A549 (cell line): Measurements from ENCODE around the gene RAPGEF3. TPM values are rescaled to one million over a fixed set of nuclear protein-coding genes. Genes with fewer than 3 reads are reported as not detected.

ENCODE experiments used
- ATAC-seq, 2 experiments: fragments of 200-7000 bp in 1 of 2; fragments of >200 bp in 1 of 2; cut with Nextera tagmentation in 1 of 2; cut with Tn5 transposase in 1 of 2; 3 replicates each; pipeline versions ENCODE4 v1.8.0 to v1.9.1; 2018 to 2020; ENCODE audit warnings: mild to moderate bottlenecking in 1 of 2, moderate library complexity in 1 of 2
- CTCF ChIA-PET: fragments of 300-600 bp; sonication (Branson Sonifier 250); formaldehyde crosslinking; extraction: SDS; loops from one replicate; lab custom pipeline; 2021; ENCODE audit warnings: antibody characterized with exemption, inconsistent platforms; lab: Yijun Ruan, JAX
- POLR2A ChIA-PET: fragments of 350-600 bp; formaldehyde crosslinking; extraction: SDS; loops from one replicate; lab custom pipeline; 2021; ENCODE audit warnings: antibody characterized with exemption, inconsistent platforms; lab: Yijun Ruan, JAX
- DNase-seq, 2 experiments: peaks; one replicate each; pipeline versions ENCODE4 v3.0.0 to v3.0.0-alpha.2; 2011 to 2016; ENCODE audit warnings: low read depth in 1 of 2, low spot score in 1 of 2
- FAIRE-seq: peaks from 2 replicates; lab custom pipeline; 2011; peaks lifted over from hg19 to GRCh38; lab: Jason Lieb, UNC
- H3K27ac ChIP-seq, 2 experiments: fragments of >200 bp; sonication (Bioruptor Twin); formaldehyde crosslinking; 3 replicates each; pipeline ENCODE4 v1.5.1; 2016 to 2017
- H3K4me1 ChIP-seq: fragments of >200 bp; sonication (Bioruptor Twin); formaldehyde crosslinking; 3 replicates; pipeline ENCODE4 v1.6.1; 2016
- H3K4me2 ChIP-seq: fragments of >200 bp; sonication (Bioruptor Twin); formaldehyde crosslinking; 3 replicates; pipeline ENCODE4 v1.6.1; 2016
- H3K4me3 ChIP-seq: fragments of >200 bp; sonication (Bioruptor Twin); formaldehyde crosslinking; 3 replicates; pipeline ENCODE4 v1.5.1; 2016
- H3K9me3 ChIP-seq: fragments of >200 bp; sonication (Bioruptor Twin); formaldehyde crosslinking; 3 replicates; pipeline ENCODE4 v1.6.1; 2016
- BHLHE40 ChIP-seq: IDR thresholded peaks from 2 replicates; pipeline ENCODE4 v1.6.1; 2012; ENCODE audit warnings: low read depth, low read length, inconsistent platforms
- CHD2 ChIP-seq: fragments of 150-350 bp; IDR thresholded peaks from 2 replicates; pipeline ENCODE4 v1.6.1; 2014; ENCODE audit warnings: low read length; ENCODE audit not compliant: partially characterized antibody
- CHD4 ChIP-seq: fragments of 200-600 bp; sonication (generic); IDR thresholded peaks from 2 replicates; pipeline ENCODE4 v1.6.1; 2016; ENCODE audit warnings: antibody characterized with exemption, mild to moderate bottlenecking, borderline replicate concordance
- EHF ChIP-seq: fragments of 250-450 bp; sonication (Bioruptor Pico); IDR thresholded peaks from 2 replicates; pipeline ENCODE4 v1.5.0; 2020; ENCODE audit warnings: mild to moderate bottlenecking
- EP300 ChIP-seq, 2 experiments: fragments of >200 bp; sonication (Bioruptor Twin); formaldehyde crosslinking; IDR thresholded peaks; 2 replicates in 1 of 2; 3 replicates in 1 of 2; pipeline ENCODE4 v1.6.1; 2016 to 2017
- ESRRA ChIP-seq: fragments of 150-350 bp; IDR thresholded peaks from 2 replicates; pipeline ENCODE4 v1.6.1; 2014; ENCODE audit warnings: mild to moderate bottlenecking, low read length, borderline replicate concordance
- FOSB ChIP-seq: fragments of 250-450 bp; sonication (Bioruptor Pico); IDR thresholded peaks from 2 replicates; pipeline ENCODE4 v1.5.0; 2020; ENCODE audit warnings: mild to moderate bottlenecking, moderate library complexity
- GATA3 ChIP-seq: IDR thresholded peaks from 2 replicates; pipeline ENCODE4 v1.6.1; 2012; ENCODE audit warnings: borderline replicate concordance
- HEYL ChIP-seq: fragments of 250-450 bp; sonication (Bioruptor Pico); IDR thresholded peaks from 2 replicates; pipeline ENCODE4 v1.8.0; 2021; ENCODE audit warnings: mild to moderate bottlenecking, moderate library complexity
- KDM1A ChIP-seq: fragments of 200-600 bp; sonication (generic); IDR thresholded peaks from 2 replicates; pipeline ENCODE4 v1.6.1; 2016; ENCODE audit warnings: low read depth, mild to moderate bottlenecking
- MAZ ChIP-seq: fragments of 150-350 bp; IDR thresholded peaks from 2 replicates; pipeline ENCODE4 v1.6.1; 2014; ENCODE audit warnings: antibody characterized with exemption, low read depth, low read length, borderline replicate concordance
- NFE2L2 ChIP-seq: fragments of 150-350 bp; conservative IDR thresholded peaks from 2 replicates; pipeline ENCODE4 v1.6.1; 2014; ENCODE audit warnings: low read length
- NPAS2 ChIP-seq: fragments of 250-450 bp; sonication (Bioruptor Pico); IDR thresholded peaks from 2 replicates; pipeline ENCODE4 v1.8.0; 2022; ENCODE audit warnings: mild to moderate bottlenecking, moderate library complexity, borderline replicate concordance
- NR3C1 ChIP-seq: fragments of >200 bp; sonication (Bioruptor Twin); formaldehyde crosslinking; IDR thresholded peaks from 3 replicates; pipeline ENCODE4 v1.6.1; 2017
- POLR2AphosphoS2 ChIP-seq: conservative IDR thresholded peaks from 2 replicates; pipeline ENCODE4 v1.6.1; 2012; ENCODE audit warnings: low read length, improper control_type of control experiment, inconsistent platforms
- RAD21 ChIP-seq, 2 experiments: fragments of >200 bp in 1 of 2; sonication (Bioruptor Twin) in 1 of 2; formaldehyde crosslinking in 1 of 2; IDR thresholded peaks in 1 of 2; conservative IDR thresholded peaks in 1 of 2; 2 replicates in 1 of 2; 3 replicates in 1 of 2; pipeline ENCODE4 v1.6.1; 2012 to 2018; ENCODE audit warnings: inconsistent platforms in 1 of 2
- RCOR1 ChIP-seq: fragments of 150-350 bp; IDR thresholded peaks from 2 replicates; pipeline ENCODE4 v1.6.1; 2014; ENCODE audit warnings: antibody characterized with exemption, low read length, low read depth
- RNF2 ChIP-seq: fragments of 200-600 bp; sonication (generic); IDR thresholded peaks from 2 replicates; pipeline ENCODE4 v1.6.1; 2016; ENCODE audit warnings: low read depth, mild to moderate bottlenecking, antibody characterized with exemption, moderate library complexity, borderline replicate concordance
- SMC3 ChIP-seq: fragments of >200 bp; sonication (Bioruptor Twin); formaldehyde crosslinking; IDR thresholded peaks from 3 replicates; pipeline ENCODE4 v1.6.1; 2018; ENCODE audit warnings: inconsistent platforms
- TP53 ChIP-seq: fragments of 250-450 bp; sonication (Bioruptor Pico); IDR thresholded peaks from 2 replicates; pipeline ENCODE4 v1.5.0; 2021; ENCODE audit warnings: mild to moderate bottlenecking, moderate library complexity
- ZC3H11A ChIP-seq: fragments of 450-650 bp; IDR thresholded peaks from 2 replicates; pipeline ENCODE4 v1.6.1; 2014; ENCODE audit warnings: antibody characterized with exemption, mild to moderate bottlenecking
- ZFP36 ChIP-seq: fragments of 450-650 bp; IDR thresholded peaks from 2 replicates; pipeline ENCODE4 v1.6.1; 2014; ENCODE audit warnings: borderline replicate concordance; ENCODE audit not compliant: partially characterized antibody
- ZNF302 ChIP-seq: fragments of 250-450 bp; sonication (Bioruptor Pico); IDR thresholded peaks from 2 replicates; pipeline ENCODE4 v1.9.0; 2021; ENCODE audit warnings: inconsistent platforms, mild to moderate bottlenecking, moderate library complexity
- WGBS: methylation state at CpG from one replicate; pipeline ENCODE4 v1.1.6; 2017; ENCODE audit errors: missing lambda C conversion rate; 5-methylcytosine and 5-hydroxymethylcytosine counted together
- polyA plus RNA-seq, 4 experiments: library from polyadenylated mRNA; depleted of rRNA in 3 of 4; stranded (reverse); fragments of >200 nt; fragmentation: RNase III in 1 of 4; extraction: RNeasy Plus Mini Kit Qiagen cat#74134 plus additional on column Dnase treatment in 1 of 4; gene quantifications; 2 replicates in 3 of 4; 3 replicates in 1 of 4; pipeline ENCODE4 v1.2.3, GENCODE V29; 2011 to 2017
- TF ChIP-seq, protein P1 (sequence below): IDR thresholded peaks from 2 replicates; pipeline ENCODE4 v1.6.1; 2012; ENCODE audit warnings: low read depth, borderline replicate concordance
- TF ChIP-seq, protein P2 (sequence below): fragments of 250-450 bp; sonication (Bioruptor Pico); IDR thresholded peaks from 2 replicates; pipeline ENCODE4 v1.5.0; 2020; ENCODE audit warnings: low read depth, mild to moderate bottlenecking, moderate library complexity
- TF ChIP-seq, protein P3 (sequence below): IDR thresholded peaks from 2 replicates; pipeline ENCODE4 v1.6.1; 2012
- TF ChIP-seq, protein P4 (sequence below): fragments of 450-650 bp; IDR thresholded peaks from 2 replicates; pipeline ENCODE4 v1.6.1; 2014; ENCODE audit warnings: antibody characterized with exemption
- TF ChIP-seq, protein P5 (sequence below): IDR thresholded peaks from 2 replicates; pipeline ENCODE4 v1.6.1; 2012
- TF ChIP-seq, protein P6 (sequence below): fragments of 150-350 bp; IDR thresholded peaks from 2 replicates; pipeline ENCODE4 v1.6.1; 2014; ENCODE audit warnings: low read depth, mild to moderate bottlenecking, low read length
- TF ChIP-seq, protein P7 (sequence below): fragments of >200 bp; sonication (Bioruptor Twin); formaldehyde crosslinking; IDR thresholded peaks from 3 replicates; pipeline ENCODE4 v1.6.1; 2016

Gene RAPGEF3
- polyA plus RNA-seq, 2 of the 4 experiments (the other 2 are of a cell fraction), result 0.70 to 0.89 TPM

DNA sequence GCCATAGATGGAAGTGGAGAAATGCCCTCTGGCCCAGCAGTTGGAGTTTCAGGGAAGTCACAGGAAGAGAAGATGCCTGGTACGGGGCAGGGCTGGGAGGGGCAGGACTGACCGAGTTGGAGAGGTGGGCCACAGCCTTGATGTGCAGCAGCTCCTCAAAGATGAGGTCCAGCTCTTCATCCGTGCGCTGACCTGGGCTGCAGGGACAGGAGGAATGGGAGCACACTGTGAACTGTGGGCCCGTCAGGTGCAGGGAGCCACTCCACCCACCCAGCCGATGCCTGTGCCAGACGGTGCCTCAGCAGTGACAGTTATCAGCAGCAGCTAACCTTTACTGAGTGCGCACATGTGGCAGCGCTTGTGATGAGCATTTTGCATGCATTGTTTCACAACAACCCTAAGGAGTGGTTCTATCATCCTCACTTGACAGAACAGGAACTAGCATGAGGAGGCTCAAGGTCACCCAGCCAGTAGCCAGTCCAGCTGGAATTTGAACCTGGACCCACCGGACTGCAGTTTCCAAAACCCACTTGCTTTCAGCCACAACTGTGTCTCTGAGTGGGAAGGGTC lies 8.4 kb downstream of the RAPGEF3 start:
- H3K27ac ChIP-seq, result no peak overlapping the region
- CTCF ChIA-PET, result interaction anchor here (0.6 to 43.9 kb wide), 5 partner anchors 9 to 88 kb away, joined by 3 to 1399 read pairs (median 11); partner anchors contain the start of genes RAPGEF3 and SLC48A1
- no peaks in the 10 kb centered on the region for H3K9me3 ChIP-seq
- no peak overlapping the region for H3K4me2 ChIP-seq
- FAIRE-seq (no peak), ATAC-seq (no peak), DNase-seq (no peak)
- no peak overlapping the region for H3K4me3 ChIP-seq
- TF ChIP-seq NFE2L2 (no peak), HEYL (CRISPR knock-in tag) (no peak), TP53 (CRISPR knock-in tag) (no peak), ZC3H11A (no peak), BHLHE40 (no peak), GATA3 (no peak), CHD4 (no peak), NR3C1 (no peak), RNF2 (no peak)
- TF ChIP-seq, protein P1, sequence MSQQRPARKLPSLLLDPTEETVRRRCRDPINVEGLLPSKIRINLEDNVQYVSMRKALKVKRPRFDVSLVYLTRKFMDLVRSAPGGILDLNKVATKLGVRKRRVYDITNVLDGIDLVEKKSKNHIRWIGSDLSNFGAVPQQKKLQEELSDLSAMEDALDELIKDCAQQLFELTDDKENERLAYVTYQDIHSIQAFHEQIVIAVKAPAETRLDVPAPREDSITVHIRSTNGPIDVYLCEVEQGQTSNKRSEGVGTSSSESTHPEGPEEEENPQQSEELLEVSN, result no peak
- TF ChIP-seq, protein P2, sequence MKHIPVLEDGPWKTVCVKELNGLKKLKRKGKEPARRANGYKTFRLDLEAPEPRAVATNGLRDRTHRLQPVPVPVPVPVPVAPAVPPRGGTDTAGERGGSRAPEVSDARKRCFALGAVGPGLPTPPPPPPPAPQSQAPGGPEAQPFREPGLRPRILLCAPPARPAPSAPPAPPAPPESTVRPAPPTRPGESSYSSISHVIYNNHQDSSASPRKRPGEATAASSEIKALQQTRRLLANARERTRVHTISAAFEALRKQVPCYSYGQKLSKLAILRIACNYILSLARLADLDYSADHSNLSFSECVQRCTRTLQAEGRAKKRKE, result no peak
- TF ChIP-seq, protein P3, sequence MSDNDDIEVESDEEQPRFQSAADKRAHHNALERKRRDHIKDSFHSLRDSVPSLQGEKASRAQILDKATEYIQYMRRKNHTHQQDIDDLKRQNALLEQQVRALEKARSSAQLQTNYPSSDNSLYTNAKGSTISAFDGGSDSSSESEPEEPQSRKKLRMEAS, result no peak
- TF ChIP-seq, protein P4, sequence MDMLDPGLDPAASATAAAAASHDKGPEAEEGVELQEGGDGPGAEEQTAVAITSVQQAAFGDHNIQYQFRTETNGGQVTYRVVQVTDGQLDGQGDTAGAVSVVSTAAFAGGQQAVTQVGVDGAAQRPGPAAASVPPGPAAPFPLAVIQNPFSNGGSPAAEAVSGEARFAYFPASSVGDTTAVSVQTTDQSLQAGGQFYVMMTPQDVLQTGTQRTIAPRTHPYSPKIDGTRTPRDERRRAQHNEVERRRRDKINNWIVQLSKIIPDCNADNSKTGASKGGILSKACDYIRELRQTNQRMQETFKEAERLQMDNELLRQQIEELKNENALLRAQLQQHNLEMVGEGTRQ, result no peak
- TF ChIP-seq, protein P5, sequence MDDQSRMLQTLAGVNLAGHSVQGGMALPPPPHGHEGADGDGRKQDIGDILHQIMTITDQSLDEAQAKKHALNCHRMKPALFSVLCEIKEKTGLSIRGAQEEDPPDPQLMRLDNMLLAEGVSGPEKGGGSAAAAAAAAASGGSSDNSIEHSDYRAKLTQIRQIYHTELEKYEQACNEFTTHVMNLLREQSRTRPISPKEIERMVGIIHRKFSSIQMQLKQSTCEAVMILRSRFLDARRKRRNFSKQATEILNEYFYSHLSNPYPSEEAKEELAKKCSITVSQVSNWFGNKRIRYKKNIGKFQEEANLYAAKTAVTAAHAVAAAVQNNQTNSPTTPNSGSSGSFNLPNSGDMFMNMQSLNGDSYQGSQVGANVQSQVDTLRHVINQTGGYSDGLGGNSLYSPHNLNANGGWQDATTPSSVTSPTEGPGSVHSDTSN, result no peak
- H3K4me1 ChIP-seq, result peaks cover 27% of the 10 kb centered on the region
- WGBS, result 85% methylated on average over 10 of the region's 10 CpGs
- POLR2A ChIA-PET, result no interaction called here

DNA sequence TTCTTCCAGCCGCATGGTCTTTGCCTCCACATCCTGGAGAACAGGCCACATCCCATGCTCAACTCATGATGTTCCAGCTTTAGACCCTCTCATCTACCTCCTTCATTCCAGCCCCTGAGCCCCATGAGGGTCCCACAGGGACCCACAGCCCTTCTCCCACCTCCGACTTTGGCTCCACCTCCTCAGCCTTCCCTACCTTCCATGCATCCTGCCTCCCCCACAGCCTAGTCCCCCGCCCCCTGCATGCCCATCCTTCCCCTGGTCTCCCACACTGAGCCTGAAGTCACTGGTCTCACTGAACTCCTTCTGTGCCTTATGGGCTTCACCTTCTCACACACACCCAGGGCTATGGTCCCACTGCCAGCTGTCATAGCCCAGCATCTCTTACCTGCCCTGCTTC lies 9.8 kb downstream of the RAPGEF3 start:
- no peak for FAIRE-seq

More for the DNA sequence above, 9.8 kb downstream of the RAPGEF3 start:
- ATAC-seq (no peak), DNase-seq (no peak)
- H3K4me1 ChIP-seq, result peaks cover 24% of the 10 kb centered on the region
- H3K4me2 ChIP-seq, result no peak overlapping the region
- H3K27ac ChIP-seq, result no peak overlapping the region
- no peak overlapping the region for H3K4me3 ChIP-seq
- WGBS, result 74% methylated on average over 3 of the region's 3 CpGs
- CTCF ChIA-PET, result interaction anchor here (1.5 to 43.9 kb wide), 4 partner anchors 10 to 94 kb away, joined by 7 to 1399 read pairs (median 136); partner anchors contain the start of genes RAPGEF3 and SLC48A1
- no peaks in the 10 kb centered on the region for H3K9me3 ChIP-seq
- no peak for TF ChIP-seq ESRRA
- TF ChIP-seq NR3C1, result no peak
- TF ChIP-seq RAD21 (conservative IDR thresholded peaks at IDR 0.05 in 1 of 2, IDR thresholded peaks at IDR 0.05 in 1 of 2), result no peak
- TF ChIP-seq NPAS2 (CRISPR knock-in tag), result no peak
- TF ChIP-seq, protein P6, sequence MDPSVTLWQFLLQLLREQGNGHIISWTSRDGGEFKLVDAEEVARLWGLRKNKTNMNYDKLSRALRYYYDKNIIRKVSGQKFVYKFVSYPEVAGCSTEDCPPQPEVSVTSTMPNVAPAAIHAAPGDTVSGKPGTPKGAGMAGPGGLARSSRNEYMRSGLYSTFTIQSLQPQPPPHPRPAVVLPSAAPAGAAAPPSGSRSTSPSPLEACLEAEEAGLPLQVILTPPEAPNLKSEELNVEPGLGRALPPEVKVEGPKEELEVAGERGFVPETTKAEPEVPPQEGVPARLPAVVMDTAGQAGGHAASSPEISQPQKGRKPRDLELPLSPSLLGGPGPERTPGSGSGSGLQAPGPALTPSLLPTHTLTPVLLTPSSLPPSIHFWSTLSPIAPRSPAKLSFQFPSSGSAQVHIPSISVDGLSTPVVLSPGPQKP, result no peak
- TF ChIP-seq KDM1A, result no peak
- no peak for TF ChIP-seq ZFP36
- no peak for TF ChIP-seq RCOR1
- TF ChIP-seq, protein P7, sequence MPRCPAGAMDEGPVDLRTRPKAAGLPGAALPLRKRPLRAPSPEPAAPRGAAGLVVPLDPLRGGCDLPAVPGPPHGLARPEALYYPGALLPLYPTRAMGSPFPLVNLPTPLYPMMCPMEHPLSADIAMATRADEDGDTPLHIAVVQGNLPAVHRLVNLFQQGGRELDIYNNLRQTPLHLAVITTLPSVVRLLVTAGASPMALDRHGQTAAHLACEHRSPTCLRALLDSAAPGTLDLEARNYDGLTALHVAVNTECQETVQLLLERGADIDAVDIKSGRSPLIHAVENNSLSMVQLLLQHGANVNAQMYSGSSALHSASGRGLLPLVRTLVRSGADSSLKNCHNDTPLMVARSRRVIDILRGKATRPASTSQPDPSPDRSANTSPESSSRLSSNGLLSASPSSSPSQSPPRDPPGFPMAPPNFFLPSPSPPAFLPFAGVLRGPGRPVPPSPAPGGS, result no peak
- no peak for TF ChIP-seq CHD2
- no peak for TF ChIP-seq BHLHE40
- no peak for TF ChIP-seq MAZ
- TF ChIP-seq, protein P2, result no peak
- no peak for TF ChIP-seq POLR2AphosphoS2
- no peak for TF ChIP-seq SMC3
- no peak for TF ChIP-seq ZNF302 (CRISPR knock-in tag)
- TF ChIP-seq EHF (CRISPR knock-in tag), result no peak
- TF ChIP-seq FOSB, result no peak
- TF ChIP-seq RNF2, result no peak
- TF ChIP-seq EP300 (IDR thresholded peaks at IDR 0.05), result no peak
- POLR2A ChIA-PET, result no interaction called here
